HG03565 (cell line): ENCODE results near the gene LRRC72.

Experiments used
- ATAC-seq: cut with Tn5 transposase; IDR thresholded peaks from one replicate; pipeline ENCODE4 v1.9.1; 2021; ENCODE audit warnings: mild to moderate bottlenecking, moderate library complexity; ENCODE audit not compliant: unreplicated experiment

Gene LRRC72

GRCh38 chr7:16615228-16615627 is 88.6 kb downstream of the LRRC72 start:
- no peak for ATAC-seq

- no peak for ATAC-seq
Measured at GRCh38 chr7:16616122-16616521, 89.5 kb downstream of the LRRC72 start.

DNA sequence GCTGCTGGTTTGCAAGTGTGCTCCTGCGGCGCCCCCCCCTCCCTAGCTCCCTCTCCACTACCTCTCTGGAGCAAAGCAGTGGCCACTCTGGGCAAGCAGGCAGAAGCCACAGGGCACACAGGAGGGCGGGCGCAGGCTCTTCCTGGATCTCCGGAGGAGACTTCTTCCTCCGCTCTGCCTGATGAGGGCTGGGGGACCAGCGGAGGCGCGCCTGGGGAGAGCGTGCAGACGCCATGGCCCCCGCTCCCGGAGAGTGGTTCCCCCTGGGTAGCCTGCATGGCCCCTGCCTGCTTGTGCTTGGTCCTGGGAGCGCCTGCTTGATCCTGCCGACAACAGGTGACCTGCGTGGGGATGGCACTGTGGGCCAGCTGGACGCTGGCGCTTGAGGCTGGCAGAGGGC is 89.9 kb downstream of the LRRC72 start:
- ATAC-seq, result no peak

DNA sequence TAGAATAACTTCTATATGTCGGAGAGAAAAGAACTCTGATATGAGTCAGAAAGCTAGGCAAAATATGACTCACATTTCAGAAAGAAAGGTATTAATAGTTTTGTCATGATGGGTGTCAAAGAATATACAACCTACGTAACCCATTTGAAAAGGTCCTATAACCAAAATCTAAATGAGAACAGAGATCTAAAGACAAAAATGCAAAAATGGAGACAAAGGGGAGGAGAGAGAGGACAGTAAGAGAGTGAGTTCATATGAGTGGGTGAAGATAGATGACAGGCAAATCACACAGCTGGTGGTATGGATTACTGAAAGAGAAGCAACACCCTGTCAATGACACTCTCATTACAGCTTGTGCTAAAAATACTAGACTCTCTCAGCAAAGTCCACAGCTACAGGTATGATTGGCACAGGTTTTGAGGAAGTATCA is 93.4 kb downstream of the LRRC72 start:
- ATAC-seq, result peak; percentile 97

- no peak for ATAC-seq
Measured at GRCh38 chr7:16626388-16626787, 99.8 kb downstream of the LRRC72 start.

GRCh38 chr7:16627236-16627635 is 100.6 kb downstream of the LRRC72 start:
- ATAC-seq, result no peak

DNA sequence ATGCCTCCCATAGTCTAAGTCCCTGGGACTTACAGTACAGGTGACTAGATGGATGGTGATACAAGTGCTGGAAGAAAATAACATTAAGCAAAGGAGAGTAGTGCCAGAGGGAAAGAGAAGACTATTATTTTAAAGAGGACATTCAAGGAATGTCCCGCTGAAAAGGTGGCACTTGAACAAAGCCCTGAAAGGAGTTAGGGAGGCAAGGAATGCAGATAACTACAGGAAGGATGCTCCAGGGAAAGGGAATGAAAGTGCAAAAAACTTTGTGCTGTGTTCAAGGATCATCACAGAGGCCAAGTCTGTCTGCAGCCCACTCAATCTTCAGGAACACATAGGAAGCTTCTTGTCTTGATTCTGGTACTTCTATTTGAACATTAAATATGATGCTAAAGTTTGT is 104.0 kb downstream of the LRRC72 start:
- no peak for ATAC-seq
